ENCODE data around the gene PDIK1L. TPM values are rescaled to one million over a fixed set of nuclear protein-coding genes. Genes with fewer than 3 reads are reported as not detected.

Gene PDIK1L
- total and polyA plus RNA-seq, 2 donors (not counting 3 experiments of a cell fraction or from before 2014, with no cell fraction given) = 1.6 to 5.6 TPM

DNA sequence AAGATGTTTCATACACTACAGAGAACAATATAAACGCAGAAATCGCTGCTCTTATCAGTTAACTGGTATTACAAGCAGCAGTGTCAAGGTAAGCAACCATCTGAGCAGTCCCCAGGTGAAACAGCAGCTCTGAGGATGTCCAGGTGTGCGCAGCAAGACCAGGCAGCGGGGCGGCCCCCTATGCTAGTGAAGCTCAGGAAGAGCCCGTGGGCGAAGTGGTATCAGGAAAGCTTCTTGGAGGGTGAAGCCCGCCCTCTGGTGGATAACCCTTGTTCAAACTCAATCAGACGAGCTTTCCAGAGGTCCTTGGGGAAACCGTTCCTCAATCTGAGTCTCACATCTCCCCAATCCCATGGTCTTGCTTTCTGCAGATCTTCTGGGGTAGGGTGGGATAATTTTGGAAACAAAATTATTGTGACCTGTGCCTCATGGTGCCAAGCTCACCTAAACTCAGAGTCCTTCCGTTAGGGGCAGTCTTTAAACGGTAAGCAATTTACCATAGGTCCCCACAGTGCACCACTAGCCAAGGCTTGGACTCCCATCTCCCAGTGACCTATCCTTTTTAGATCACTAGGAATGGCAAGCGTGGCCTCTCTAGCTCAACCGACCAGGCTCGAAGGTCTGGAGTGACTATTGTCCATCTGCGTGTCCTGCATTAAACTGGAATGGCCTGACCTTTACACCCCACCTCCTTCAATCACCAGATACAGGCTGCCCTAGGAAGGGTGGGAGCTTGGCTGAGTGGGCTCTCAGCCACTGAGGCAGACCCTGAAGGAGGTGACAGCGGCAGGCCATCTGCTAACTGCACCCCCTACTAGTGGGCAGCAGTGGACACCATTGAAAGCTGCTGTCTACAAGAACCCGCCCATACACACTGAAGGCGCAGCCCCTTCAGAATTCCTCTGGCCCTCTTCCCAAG lies 33.7 kb downstream of the PDIK1L start:
- Histone ChIP-seq H3K27me3 (ENCODE audit: control insufficient read depth in 2 of 2, insufficient read depth in 2 of 2, low read length in 2 of 2) (no peaks in the 10 kb centered on the region), H3K9ac (replicated peaks; ENCODE audit: extremely low read depth, insufficient read depth, low read length) (no peak overlapping the region), H3K4me3 (replicated peaks in 1 of 3; ENCODE audit: insufficient read depth in 1 of 3, low read depth in 1 of 3, low read length in 3 of 3) (no peak overlapping the region), H3K4me2 (ENCODE audit: insufficient read depth, low read length) (no peak overlapping the region), H3K9me3 (replicated peaks; ENCODE audit: control insufficient read depth, insufficient read depth, low read length) (no peaks in the 10 kb centered on the region), H3K79me2 (ENCODE audit: control insufficient read depth, insufficient read depth, low read length) (no peaks in the 10 kb centered on the region), H3K36me3 (ENCODE audit: control insufficient read depth in 2 of 2, extremely low read depth in 1 of 2, insufficient read depth in 2 of 2, low read length in 2 of 2) (no peaks in the 10 kb centered on the region), H3K9me1 (replicated peaks; ENCODE audit: control insufficient read depth, extremely low read depth, insufficient read depth, low read length) (no peaks in the 10 kb centered on the region), H3K4me1 (ENCODE audit: control insufficient read depth, extremely low read depth, insufficient read depth, low read length) (no peaks in the 10 kb centered on the region), H3K27ac (ENCODE audit: insufficient read depth, low read depth, low read length) (no peak overlapping the region), H4K20me1 (replicated peaks; ENCODE audit: control insufficient read depth, extremely low read depth, insufficient read depth, low read length) (no peaks in the 10 kb centered on the region), H2AFZ (ENCODE audit: low read depth, low read length) (peak overlapping the region; percentile 69)
- ChIA-PET CTCF (interaction anchor here (0.6 to 6.7 kb wide), 56 partner anchors 9 to 336 kb away, joined by 3 to 192 read pairs (median 5); partner anchors contain the start of genes CEP85, FAM110D, PDIK1L and TRIM63), POLR2A (interaction anchor here (0.9 to 1.0 kb wide), 2 partner anchors 19 to 109 kb away, joined by 3 to 4 read pairs; no protein-coding TSS in a partner anchor)
- FAIRE-seq (peak; percentile 94), DNase-seq (ENCODE audit: low read depth, low spot score) (peak; percentile 76)
- TF ChIP-seq CTCF (IDR thresholded peaks at IDR 0.05; ENCODE audit: extremely low read depth in 1 of 2, insufficient read depth in 1 of 2, low read depth in 1 of 2, low read length in 2 of 2) (peak; percentile 66 to 83), MAX (IDR thresholded peaks at IDR 0.05; ENCODE audit: insufficient read depth, insufficient read length) (no peak)
- intact Hi-C loops (cut with micrococcal nuclease) = loop anchor here (1.0 kb wide), 4 partner anchors 34 to 176 kb away; partner anchors contain the start of gene PDIK1L
- no TSS peak for BruUV-seq (replicated peaks)
- dilution Hi-C loops (cut with MboI; ENCODE audit: extremely low pct_ligation_motif_present, low sequenced_read_pairs) = no loop called here

DNA sequence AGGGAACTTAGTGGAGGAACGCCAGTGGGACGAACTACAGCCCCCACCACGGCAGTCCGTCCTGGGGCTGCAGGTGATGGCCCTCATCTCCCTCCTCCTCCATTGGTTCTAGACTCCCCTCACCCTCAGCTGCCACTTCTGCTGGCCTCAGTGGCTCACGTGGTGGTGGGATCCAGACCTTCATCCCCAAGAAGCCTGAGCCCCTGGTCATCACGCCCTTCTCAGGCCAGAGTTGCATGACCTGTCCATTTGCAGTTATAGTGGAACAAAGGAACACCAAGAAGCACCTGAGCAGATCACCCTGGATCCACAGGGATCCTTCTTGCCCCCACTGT lies 34.3 kb downstream of the PDIK1L start:
- Histone ChIP-seq H3K27me3 (ENCODE audit: control insufficient read depth in 2 of 2, insufficient read depth in 2 of 2, low read length in 2 of 2) (no peaks in the 10 kb centered on the region), H3K27ac (ENCODE audit: insufficient read depth, low read depth, low read length) (no peak overlapping the region), H3K9me3 (replicated peaks; ENCODE audit: control insufficient read depth, insufficient read depth, low read length) (no peaks in the 10 kb centered on the region), H4K20me1 (replicated peaks; ENCODE audit: control insufficient read depth, extremely low read depth, insufficient read depth, low read length) (no peaks in the 10 kb centered on the region), H3K9me1 (replicated peaks; ENCODE audit: control insufficient read depth, extremely low read depth, insufficient read depth, low read length) (no peaks in the 10 kb centered on the region), H3K79me2 (ENCODE audit: control insufficient read depth, insufficient read depth, low read length) (no peaks in the 10 kb centered on the region), H3K4me3 (replicated peaks in 1 of 3; ENCODE audit: insufficient read depth in 1 of 3, low read depth in 1 of 3, low read length in 3 of 3) (no peak overlapping the region), H3K4me2 (ENCODE audit: insufficient read depth, low read length) (no peak overlapping the region), H3K9ac (replicated peaks; ENCODE audit: extremely low read depth, insufficient read depth, low read length) (no peak overlapping the region), H3K36me3 (ENCODE audit: control insufficient read depth in 2 of 2, extremely low read depth in 1 of 2, insufficient read depth in 2 of 2, low read length in 2 of 2) (no peaks in the 10 kb centered on the region), H3K4me1 (ENCODE audit: control insufficient read depth, extremely low read depth, insufficient read depth, low read length) (no peaks in the 10 kb centered on the region), H2AFZ (ENCODE audit: low read depth, low read length) (no peak overlapping the region)
- intact Hi-C loops (cut with micrococcal nuclease) (loop anchor here (1.0 kb wide), 4 partner anchors 35 to 175 kb away; partner anchors contain the start of gene PDIK1L), dilution Hi-C loops (cut with MboI; ENCODE audit: extremely low pct_ligation_motif_present, low sequenced_read_pairs) (no loop called here)
- FAIRE-seq = no peak
- ChIA-PET CTCF (interaction anchor here (1.1 to 6.7 kb wide), 15 partner anchors 10 to 260 kb away, joined by 3 to 192 read pairs (median 25); partner anchors contain the start of gene PDIK1L), POLR2A (no interaction called here)
- TF ChIP-seq EZH2 (IDR thresholded peaks at IDR 0.05; ENCODE audit: borderline replicate concordance, low read depth, low read length, severe bottlenecking) (no peak), MYC (IDR thresholded peaks at IDR 0.05; ENCODE audit: low read depth, low read length) (no peak), POLR2AphosphoS5 (IDR thresholded peaks at IDR 0.05; ENCODE audit: insufficient read depth, low read depth, low read length) (no peak), MAX (IDR thresholded peaks at IDR 0.05; ENCODE audit: insufficient read depth, insufficient read length) (no peak), FOS (IDR thresholded peaks at IDR 0.05; ENCODE audit: borderline replicate concordance, insufficient read depth, low read length) (no peak), GATA2 (IDR thresholded peaks at IDR 0.05; ENCODE audit: insufficient read depth, insufficient read length, low read depth, low read length) (no peak), JUN (IDR thresholded peaks at IDR 0.05; ENCODE audit: borderline replicate concordance, insufficient read depth, insufficient read length, low read depth) (no peak), CTCF (IDR thresholded peaks at IDR 0.05; ENCODE audit: extremely low read depth in 1 of 2, insufficient read depth in 1 of 2, low read depth in 1 of 2, low read length in 2 of 2) (no peak), POLR2A (IDR thresholded peaks at IDR 0.05; ENCODE audit: low read depth, low read length) (no peak)
- no TSS peak for BruUV-seq (replicated peaks)
- DNase-seq (ENCODE audit: low read depth, low spot score) = no peak
